Esophagus squamous epithelium (tissue), 5 donors: Measurements from ENCODE around the gene STK35. TPM values are rescaled to one million over a fixed set of nuclear protein-coding genes. Genes with fewer than 3 reads are reported as not detected.

ENCODE experiments used
- DNase-seq: peaks from one replicate; lab custom pipeline; 2025; lab: John Stamatoyannopoulos, UW
- H3K27ac ChIP-seq, 4 donors: fragments of 200-600 bp; sonication (generic); one replicate each; pipeline ENCODE4 v1.5.1; 2016 to 2019; ENCODE audit warnings: mild to moderate bottlenecking in 1 of 4
- H3K27me3 ChIP-seq, 4 donors: fragments of 200-600 bp; sonication (generic); 1 replicate in 3 of 4; 2 replicates in 1 of 4; pipeline versions ENCODE4 v1.5.1 to v1.6.0; 2017 to 2021; ENCODE audit warnings: antibody characterized with exemption in 1 of 4
- H3K36me3 ChIP-seq, 3 donors: fragments of 200-600 bp; sonication (generic); one replicate each; pipeline ENCODE4 v1.5.1; 2016 to 2019
- H3K4me1 ChIP-seq, 3 donors: fragments of 200-600 bp; sonication (generic); one replicate each; pipeline ENCODE4 v1.5.1; 2017 to 2019
- H3K4me3 ChIP-seq, 4 donors: fragments of 200-600 bp; sonication (generic); 1 replicate in 3 of 4; 2 replicates in 1 of 4; pipeline ENCODE4 v1.5.1; 2016 to 2019; ENCODE audit warnings: mild to moderate bottlenecking in 2 of 4, moderate library complexity in 1 of 4
- H3K9me3 ChIP-seq, 3 donors: fragments of 200-600 bp; sonication (generic); one replicate each; pipeline ENCODE4 v1.5.1; 2016 to 2019
- CTCF ChIP-seq, 6 experiments: fragments of 450-650 bp in 4 of 6; fragments of 200-600 bp in 2 of 6; sonication (generic) in 2 of 6; IDR thresholded peaks; one replicate each; pipeline ENCODE4 v1.5.1; 2016 to 2019; ENCODE audit warnings: antibody characterized with exemption in 6 of 6, mild to moderate bottlenecking in 4 of 6, moderate library complexity in 4 of 6
- POLR2A ChIP-seq, 4 donors: fragments of 450-650 bp; IDR thresholded peaks; one replicate each; pipeline ENCODE4 v1.6.1; 2017; ENCODE audit warnings: antibody characterized with exemption in 4 of 4, mild to moderate bottlenecking in 4 of 4, moderate library complexity in 3 of 4
- WGBS, 2 donors: methylation state at CpG; one replicate each; pipeline ENCODE4 v1.1.5; 2018; 5-methylcytosine and 5-hydroxymethylcytosine counted together
- intact Hi-C: fragments of 100-400 bp; cut with DNase I; formaldehyde crosslinking; loops from one replicate; pipeline ENCODE4 v1.15.0; 2022
- total RNA-seq, 4 donors: library from RNA; depleted of rRNA; stranded (reverse); fragments of >200 nt; gene quantifications; one replicate each; pipeline ENCODE4 v1.1.0, GENCODE V29; 2016
- donor health status: DM: yes; HTN: yes; CAD: no.

Gene STK35
- total RNA-seq, 4 donors from 2014 or later = 20.8 to 31.1 (median 26.1) TPM

GRCh38 chr20:2128542-2128941 lies 26.9 kb downstream of the STK35 start:
- Histone ChIP-seq H3K36me3 (peaks cover 0 to 31% (median 0%) of the 10 kb centered on the region in 3 donors), H3K4me3 (no peak overlapping the region), H3K27ac (no peak overlapping the region), H3K9me3 (no peaks in the 10 kb centered on the region), H3K27me3 (no peaks in the 10 kb centered on the region), H3K4me1 (peaks cover 20 to 94% (median 45%) of the 10 kb centered on the region in 3 donors)
- intact Hi-C loops = no loop called here
- TF ChIP-seq CTCF (IDR thresholded peaks at IDR 0.05) (no peak), POLR2A (IDR thresholded peaks at IDR 0.05) (no peak)
- WGBS, 2 donors = 85 to 86% methylated on average over 4 to 6 of the region's 6 CpGs
- no peak for DNase-seq

GRCh38 chr20:2130062-2130591 lies 28.5 kb downstream of the STK35 start:
- Histone ChIP-seq H3K27me3 (no peaks in the 10 kb centered on the region), H3K9me3 (no peaks in the 10 kb centered on the region), H3K4me1 (peaks cover 28 to 94% (median 50%) of the 10 kb centered on the region in 3 donors), H3K27ac (no peak overlapping the region), H3K36me3 (peaks cover 0 to 25% (median 0%) of the 10 kb centered on the region in 3 donors), H3K4me3 (no peak overlapping the region)
- intact Hi-C loops = no loop called here
- 85 to 88% methylated on average over 15 of the region's 15 CpGs for WGBS, 2 donors
- TF ChIP-seq POLR2A (IDR thresholded peaks at IDR 0.05) (no peak), CTCF (IDR thresholded peaks at IDR 0.05) (no peak)
- DNase-seq = no peak

- Histone ChIP-seq H3K27me3 (no peaks in the 10 kb centered on the region), H3K27ac (peak overlapping the region in 2 of 4 donors; percentile 62 to 75), H3K9me3 (no peaks in the 10 kb centered on the region), H3K36me3 (peaks cover 0 to 19% (median 0%) of the 10 kb centered on the region in 3 donors), H3K4me1 (peaks cover 28 to 94% (median 45%) of the 10 kb centered on the region in 3 donors), H3K4me3 (no peak overlapping the region)
- TF ChIP-seq CTCF (IDR thresholded peaks at IDR 0.05) = no peak
- TF ChIP-seq POLR2A (IDR thresholded peaks at IDR 0.05) = no peak
- DNase-seq = no peak
- 67 to 96% methylated on average over 5 to 8 of the region's 9 CpGs for WGBS, 2 donors
- intact Hi-C loops = no loop called here
Observed at GRCh38 chr20:2130683-2131082, 29.1 kb downstream of the STK35 start.

GRCh38 chr20:2131366-2131765 lies 29.7 kb downstream of the STK35 start:
- no peaks in the 10 kb centered on the region for H3K27me3 ChIP-seq
- DNase-seq = no peak
- peaks cover 28 to 92% (median 45%) of the 10 kb centered on the region in 3 donors for H3K4me1 ChIP-seq
- TF ChIP-seq CTCF (IDR thresholded peaks at IDR 0.05) (no peak), POLR2A (IDR thresholded peaks at IDR 0.05) (no peak)
- intact Hi-C loops = no loop called here
- peaks cover 0 to 15% (median 0%) of the 10 kb centered on the region in 3 donors for H3K36me3 ChIP-seq
- no peaks in the 10 kb centered on the region for H3K9me3 ChIP-seq
- WGBS, 2 donors = 93 to 100% methylated on average over 3 of the region's 3 CpGs
- no peak overlapping the region for H3K4me3 ChIP-seq
- peak overlapping the region in 3 of 4 donors; percentile 56 to 75 (median 62) for H3K27ac ChIP-seq

- H3K27ac ChIP-seq = peak overlapping the region; percentile 16 to 75 (median 61)
- peaks cover 28 to 81% (median 40%) of the 10 kb centered on the region in 3 donors for H3K4me1 ChIP-seq
- WGBS, 2 donors = 42 to 45% methylated on average over 3 of the region's 3 CpGs
Observed at GRCh38 chr20:2132461-2132901, 30.9 kb downstream of the STK35 start.

More at GRCh38 chr20:2132461-2132901, 30.9 kb downstream of the STK35 start:
- Histone ChIP-seq H3K4me3 (no peak overlapping the region), H3K27me3 (no peaks in the 10 kb centered on the region), H3K36me3 (peaks cover 0 to 20% (median 0%) of the 10 kb centered on the region in 3 donors), H3K9me3 (no peaks in the 10 kb centered on the region)
- intact Hi-C loops = no loop called here
- DNase-seq = no peak
- no peak for TF ChIP-seq CTCF (IDR thresholded peaks at IDR 0.05)
- TF ChIP-seq POLR2A (IDR thresholded peaks at IDR 0.05) = no peak
